ENCODE results near the gene AMN.

- no peak for TF ChIP-seq ZSCAN32 (CRISPR knock-in tag; IDR thresholded peaks at IDR 0.05)
- no peak for TF ChIP-seq KLF1 (tag; IDR thresholded peaks at IDR 0.05)
- no peak for TF ChIP-seq EP300 (IDR thresholded peaks at IDR 0.05; ENCODE audit: low read length)
- TF ChIP-seq ZNF274 (IDR thresholded peaks at IDR 0.05; ENCODE audit: borderline replicate concordance, low read depth, low read length) = no peak
- TF ChIP-seq NUFIP1 (IDR thresholded peaks at IDR 0.05; ENCODE audit: partially characterized antibody) = no peak
- TF ChIP-seq MTA1 (IDR thresholded peaks at IDR 0.05; ENCODE audit: borderline replicate concordance) = no peak
- no peak for TF ChIP-seq ELK1 (CRISPR knock-in tag; IDR thresholded peaks at IDR 0.05)
- TF ChIP-seq MXI1 (IDR thresholded peaks at IDR 0.05; ENCODE audit: low read depth, low read length) = no peak
- no peak for TF ChIP-seq CTCF (IDR thresholded peaks at IDR 0.05 in 2 of 3, conservative IDR thresholded peaks at IDR 0.05 in 1 of 3; ENCODE audit: insufficient read depth in 2 of 3, low read depth in 1 of 3, low read length in 3 of 3)
- TF ChIP-seq ZBTB49 (CRISPR knock-in tag; IDR thresholded peaks at IDR 0.05; ENCODE audit: borderline replicate concordance) = no peak
- TF ChIP-seq ETV5 (CRISPR knock-in tag; IDR thresholded peaks at IDR 0.05; ENCODE audit: low read depth) = no peak
- no peak for TF ChIP-seq ZNF311 (CRISPR knock-in tag; IDR thresholded peaks at IDR 0.05)
Observed at GRCh38 chr14:102948698-102949061, 26.2 kb downstream of the AMN start.
